Right lobe of liver (tissue), 4 donors: ENCODE measurements around the gene SKIDA1.

Experiments
- POLR2A ChIP-seq: fragments of 450-650 bp; IDR thresholded peaks from one replicate; pipeline ENCODE4 v1.6.1; 2017; ENCODE audit warnings: antibody characterized with exemption, mild to moderate bottlenecking
- TF ChIP-seq, protein P1 (sequence below), 4 donors: fragments of 200-600 bp in 3 of 4; fragments of 450-650 bp in 1 of 4; IDR thresholded peaks; one replicate each; pipeline versions ENCODE4 v1.5.1 to v1.8.0; 2016 to 2022; ENCODE audit warnings: antibody characterized with exemption in 4 of 4, mild to moderate bottlenecking in 2 of 4
- donor health status: DM: no; HTN: no; CAD: no.
- donor health status: DM: no; HTN: no; CAD: no.
- donor health status: DM: no; HTN: yes; CAD: no.

DNA sequence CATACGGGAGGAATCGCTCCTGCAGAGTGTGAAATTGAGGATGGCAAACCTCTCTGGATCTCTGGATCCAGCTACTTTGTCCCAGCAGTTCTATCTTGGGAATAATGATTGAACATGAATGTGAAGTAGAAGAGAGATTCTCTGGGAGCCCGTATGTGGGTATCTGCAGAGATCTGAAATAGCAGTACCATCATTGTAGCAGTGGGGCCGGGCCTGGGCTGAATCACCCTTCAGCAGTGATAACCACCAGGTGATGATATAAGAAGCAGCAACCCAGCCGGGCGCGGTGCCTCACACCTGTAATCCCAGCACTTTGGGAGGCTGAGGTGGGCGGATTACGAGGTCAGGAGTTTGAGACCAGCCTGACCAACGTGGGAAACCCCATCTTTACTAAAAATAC lies 51.9 kb downstream of the SKIDA1 start:
- TF ChIP-seq, protein P1, sequence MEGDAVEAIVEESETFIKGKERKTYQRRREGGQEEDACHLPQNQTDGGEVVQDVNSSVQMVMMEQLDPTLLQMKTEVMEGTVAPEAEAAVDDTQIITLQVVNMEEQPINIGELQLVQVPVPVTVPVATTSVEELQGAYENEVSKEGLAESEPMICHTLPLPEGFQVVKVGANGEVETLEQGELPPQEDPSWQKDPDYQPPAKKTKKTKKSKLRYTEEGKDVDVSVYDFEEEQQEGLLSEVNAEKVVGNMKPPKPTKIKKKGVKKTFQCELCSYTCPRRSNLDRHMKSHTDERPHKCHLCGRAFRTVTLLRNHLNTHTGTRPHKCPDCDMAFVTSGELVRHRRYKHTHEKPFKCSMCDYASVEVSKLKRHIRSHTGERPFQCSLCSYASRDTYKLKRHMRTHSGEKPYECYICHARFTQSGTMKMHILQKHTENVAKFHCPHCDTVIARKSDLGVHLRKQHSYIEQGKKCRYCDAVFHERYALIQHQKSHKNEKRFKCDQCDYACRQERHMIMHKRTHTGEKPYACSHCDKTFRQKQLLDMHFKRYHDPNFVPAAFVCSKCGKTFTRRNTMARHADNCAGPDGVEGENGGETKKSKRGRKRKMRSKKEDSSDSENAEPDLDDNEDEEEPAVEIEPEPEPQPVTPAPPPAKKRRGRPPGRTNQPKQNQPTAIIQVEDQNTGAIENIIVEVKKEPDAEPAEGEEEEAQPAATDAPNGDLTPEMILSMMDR (IDR thresholded peaks at IDR 0.05): no peak
- no peak for TF ChIP-seq POLR2A
